ENCODE measurements around the gene TPSB2.
"Not testable (repeated sequence)": the region's sequence is repeated elsewhere in the genome, so short reads cannot be mapped to it uniquely, and the experiment has no call there.

Gene TPSB2

DNA sequence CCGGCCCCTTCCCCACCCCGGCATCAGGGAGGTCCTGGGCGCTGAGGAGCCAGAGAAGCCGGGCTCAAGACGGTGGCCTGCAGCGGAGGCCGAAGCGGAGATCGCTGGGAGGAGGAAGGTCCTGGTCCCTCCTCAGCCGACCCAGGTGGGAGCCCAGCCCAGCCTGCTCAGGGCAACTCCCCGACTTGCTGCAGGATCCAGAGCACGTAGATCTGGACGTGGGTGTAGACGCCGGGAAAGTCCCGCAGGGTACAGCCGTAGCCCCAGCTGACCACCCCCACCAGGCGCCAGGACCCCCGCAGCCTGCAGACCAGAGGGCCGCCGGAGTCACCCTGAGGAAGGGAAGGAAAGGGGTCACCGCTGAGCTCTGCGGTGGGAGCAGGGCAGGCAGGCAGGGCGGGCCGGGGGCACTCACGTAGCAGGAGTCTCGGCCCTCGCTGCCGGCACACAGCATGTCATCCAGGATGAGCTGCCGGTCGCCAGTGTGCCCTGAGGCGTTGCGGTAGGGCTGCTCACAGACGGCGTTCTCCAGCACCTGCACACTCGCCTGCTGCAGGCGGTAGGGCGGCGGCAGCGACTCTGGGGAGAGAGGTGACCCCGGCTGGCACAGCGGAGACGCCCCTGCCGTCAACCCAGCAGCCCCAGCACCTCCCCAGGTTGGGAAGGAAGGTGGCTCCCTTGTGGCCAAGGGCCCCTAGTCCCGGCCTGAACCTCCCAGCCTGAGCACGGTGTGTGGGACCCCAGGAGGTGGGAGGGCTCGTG lies 31.3 kb upstream of the TPSB2 start:
- no peak for DNase-seq (ENCODE audit: low read depth)

DNA sequence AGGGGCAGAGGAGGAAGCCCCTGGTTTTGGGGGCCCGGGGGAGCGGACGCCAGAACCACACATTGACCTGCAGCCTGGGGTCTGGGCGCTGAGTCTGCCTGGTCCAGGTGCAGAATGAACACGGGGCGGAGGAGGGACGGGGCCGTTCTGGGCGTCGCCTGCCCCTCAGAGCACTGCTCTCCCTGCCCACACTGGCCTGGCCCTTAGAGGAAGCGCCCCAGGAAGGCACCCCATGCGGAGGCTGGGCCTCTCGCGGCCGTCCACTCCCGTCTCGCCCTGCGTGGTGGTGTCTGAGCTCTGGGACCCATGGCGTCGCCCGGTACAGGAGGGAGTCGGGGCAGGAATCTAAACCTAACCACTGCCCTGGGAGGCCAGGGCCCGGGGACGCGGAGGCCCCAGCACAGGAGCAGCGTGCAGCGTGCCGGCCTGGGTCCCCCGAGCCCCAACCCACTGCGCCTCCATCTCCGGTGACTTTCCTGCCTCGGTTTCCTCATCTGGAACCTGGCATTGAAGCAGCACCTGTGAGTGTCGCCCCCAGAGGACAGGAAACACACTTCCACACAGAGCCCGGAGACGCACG lies 30.2 kb upstream of the TPSB2 start:
- no peak for DNase-seq (ENCODE audit: low read depth)

DNA sequence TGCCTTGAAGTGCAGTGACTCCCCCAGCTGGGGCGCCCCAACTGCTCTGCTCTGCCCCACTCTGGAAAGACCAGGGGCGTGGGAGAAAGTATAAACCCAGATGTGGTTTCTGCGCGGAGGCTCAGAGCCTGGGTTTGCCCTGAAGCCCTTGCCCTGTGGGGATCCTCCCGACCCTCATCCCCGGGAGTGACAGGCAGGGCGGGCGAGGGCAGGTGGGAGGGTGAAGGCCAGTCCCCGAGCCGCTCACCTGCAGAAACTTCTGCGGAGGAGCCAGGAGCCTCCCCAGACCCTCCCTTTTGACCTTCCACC lies 29.7 kb upstream of the TPSB2 start:
- no peak for DNase-seq (ENCODE audit: low read depth)

DNA sequence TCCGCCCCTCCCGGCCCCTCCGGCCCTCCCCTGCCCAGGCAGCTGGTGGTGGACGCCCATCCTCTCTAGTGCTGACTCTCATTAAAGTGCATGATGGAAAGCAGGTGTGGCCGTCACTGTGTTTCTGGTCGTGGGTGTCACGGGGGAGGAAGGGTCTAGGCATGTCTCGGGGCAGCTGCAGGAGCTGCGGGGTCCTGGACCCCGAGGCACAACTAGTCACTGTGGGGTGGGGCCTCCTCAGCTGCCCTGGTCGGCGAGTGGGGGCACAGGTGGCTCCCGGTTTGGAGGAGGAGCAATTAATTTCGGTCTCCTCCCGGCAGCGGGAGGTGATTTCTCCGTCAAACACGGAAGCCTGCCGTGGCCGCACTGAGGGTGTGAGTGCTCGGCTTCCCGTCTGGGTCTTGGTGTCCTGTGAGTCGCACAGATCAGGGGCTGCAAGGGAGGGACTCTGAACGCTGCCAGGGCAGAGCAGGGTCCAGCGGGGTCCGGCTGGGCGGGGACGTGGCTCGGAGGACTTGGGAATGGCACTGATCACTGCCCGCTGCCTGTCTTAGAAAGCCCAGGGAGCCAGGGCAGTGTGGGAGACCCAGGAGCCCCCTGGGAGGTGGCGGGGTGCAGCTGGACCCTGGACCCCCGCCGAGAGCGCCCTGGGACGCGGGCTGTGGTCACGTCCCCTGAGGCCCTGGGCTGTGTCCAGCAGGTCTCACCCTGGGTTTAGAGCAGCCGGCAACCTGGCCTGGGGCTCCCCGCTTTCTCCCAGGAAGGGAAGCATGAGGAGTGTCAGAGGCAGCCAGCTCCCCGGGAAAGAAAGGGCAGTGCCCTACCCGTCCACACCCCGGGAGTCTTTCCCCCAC lies 29.1 kb upstream of the TPSB2 start:
- no peak for DNase-seq (ENCODE audit: low read depth)

DNA sequence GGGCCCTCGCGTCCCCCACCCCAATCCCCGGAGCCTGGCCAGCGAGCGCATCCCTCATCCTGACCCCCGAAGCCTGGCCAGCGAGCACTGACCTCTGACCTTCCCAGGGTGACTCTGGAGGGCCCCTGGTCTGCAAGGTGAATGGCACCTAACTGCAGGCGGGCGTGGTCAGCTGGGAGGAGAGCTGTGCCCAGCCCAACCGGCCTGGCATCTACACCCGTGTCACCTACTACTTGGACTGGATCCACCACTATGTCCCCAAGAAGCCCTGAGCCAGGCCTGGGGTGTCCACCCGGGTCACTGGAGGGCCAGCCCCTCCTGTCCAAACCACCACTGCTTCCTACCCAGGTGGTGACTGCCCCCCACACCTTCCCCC lies 28.2 kb upstream of the TPSB2 start:
- DNase-seq (ENCODE audit: low read depth): no peak

DNA sequence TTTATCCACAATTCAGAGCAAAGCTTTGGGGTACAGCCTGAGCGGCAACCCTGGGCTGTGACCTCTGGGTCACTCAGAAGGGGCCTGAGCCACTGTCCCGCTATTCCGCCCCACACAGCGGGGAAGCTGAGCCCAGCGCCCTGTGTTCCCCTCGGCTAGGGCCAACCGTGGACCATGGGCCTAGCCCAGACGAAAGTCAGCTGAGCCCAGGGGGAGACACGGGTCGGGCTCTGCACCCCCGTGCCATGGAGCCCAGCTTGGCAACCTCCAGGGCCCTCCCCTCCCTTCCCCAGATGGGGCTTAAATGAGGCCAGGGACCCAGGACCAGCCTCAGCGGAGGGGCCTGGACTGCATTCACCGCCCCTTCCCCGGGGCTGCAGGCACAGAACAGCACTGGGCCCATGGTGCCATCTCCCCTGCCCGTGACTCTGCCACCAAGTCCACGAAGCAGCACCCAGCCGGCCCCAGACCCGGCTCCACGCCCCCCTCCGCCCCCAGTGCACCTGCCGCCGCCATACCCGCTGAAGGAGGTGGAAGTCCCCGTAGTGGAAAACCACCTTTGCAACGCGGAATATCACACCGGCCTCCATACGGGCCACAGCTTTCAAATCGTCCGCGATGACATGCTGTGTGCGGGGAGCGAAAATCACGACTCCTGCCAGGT lies 27.7 kb upstream of the TPSB2 start:
- no peak for DNase-seq (ENCODE audit: low read depth)

DNA sequence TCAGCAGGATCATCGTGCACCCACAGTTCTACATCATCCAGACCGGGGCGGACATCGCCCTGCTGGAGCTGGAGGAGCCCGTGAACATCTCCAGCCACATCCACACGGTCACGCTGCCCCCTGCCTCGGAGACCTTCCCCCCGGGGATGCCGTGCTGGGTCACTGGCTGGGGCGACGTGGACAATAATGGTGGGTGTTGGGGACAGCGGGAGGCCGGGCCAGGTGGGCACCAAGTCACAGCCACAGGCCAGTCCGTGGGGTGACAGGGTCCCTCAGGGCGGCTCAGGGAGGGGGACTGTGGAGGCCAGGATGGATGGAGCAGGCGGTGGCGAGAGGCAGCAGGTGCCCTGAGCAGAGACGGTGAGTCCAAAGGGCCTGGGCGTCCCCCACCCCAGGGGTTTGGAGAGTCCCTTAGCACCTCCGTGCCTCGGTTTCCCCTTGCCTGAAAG lies 26.9 kb upstream of the TPSB2 start:
- no peak for DNase-seq (ENCODE audit: low read depth)

DNA sequence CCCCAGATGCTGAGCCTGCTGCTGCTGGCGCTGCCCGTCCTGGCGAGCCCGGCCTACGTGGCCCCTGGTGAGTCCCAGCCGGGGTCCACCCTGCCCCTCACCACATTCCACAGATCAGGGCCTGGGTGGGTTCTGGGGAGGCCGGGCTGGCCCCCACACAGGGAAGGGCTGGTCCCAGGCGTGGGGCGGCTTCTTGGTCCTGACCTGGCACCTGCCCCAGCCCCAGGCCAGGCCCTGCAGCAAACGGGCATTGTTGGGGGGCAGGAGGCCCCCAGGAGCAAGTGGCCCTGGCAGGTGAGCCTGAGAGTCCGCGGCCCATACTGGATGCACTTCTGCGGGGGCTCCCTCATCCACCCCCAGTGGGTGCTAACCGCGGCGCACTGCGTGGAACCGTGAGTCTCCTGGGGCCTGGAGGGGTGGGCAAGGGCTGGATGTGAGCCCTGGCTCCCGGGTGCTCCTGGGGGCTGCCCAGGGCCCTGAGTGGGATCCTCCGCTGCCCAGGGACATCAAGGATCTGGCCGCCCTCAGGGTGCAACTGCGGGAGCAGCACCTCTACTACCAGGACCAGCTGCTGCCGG lies 26.4 kb upstream of the TPSB2 start:
- not testable (repeated sequence) for DNase-seq (ENCODE audit: low read depth)

DNA sequence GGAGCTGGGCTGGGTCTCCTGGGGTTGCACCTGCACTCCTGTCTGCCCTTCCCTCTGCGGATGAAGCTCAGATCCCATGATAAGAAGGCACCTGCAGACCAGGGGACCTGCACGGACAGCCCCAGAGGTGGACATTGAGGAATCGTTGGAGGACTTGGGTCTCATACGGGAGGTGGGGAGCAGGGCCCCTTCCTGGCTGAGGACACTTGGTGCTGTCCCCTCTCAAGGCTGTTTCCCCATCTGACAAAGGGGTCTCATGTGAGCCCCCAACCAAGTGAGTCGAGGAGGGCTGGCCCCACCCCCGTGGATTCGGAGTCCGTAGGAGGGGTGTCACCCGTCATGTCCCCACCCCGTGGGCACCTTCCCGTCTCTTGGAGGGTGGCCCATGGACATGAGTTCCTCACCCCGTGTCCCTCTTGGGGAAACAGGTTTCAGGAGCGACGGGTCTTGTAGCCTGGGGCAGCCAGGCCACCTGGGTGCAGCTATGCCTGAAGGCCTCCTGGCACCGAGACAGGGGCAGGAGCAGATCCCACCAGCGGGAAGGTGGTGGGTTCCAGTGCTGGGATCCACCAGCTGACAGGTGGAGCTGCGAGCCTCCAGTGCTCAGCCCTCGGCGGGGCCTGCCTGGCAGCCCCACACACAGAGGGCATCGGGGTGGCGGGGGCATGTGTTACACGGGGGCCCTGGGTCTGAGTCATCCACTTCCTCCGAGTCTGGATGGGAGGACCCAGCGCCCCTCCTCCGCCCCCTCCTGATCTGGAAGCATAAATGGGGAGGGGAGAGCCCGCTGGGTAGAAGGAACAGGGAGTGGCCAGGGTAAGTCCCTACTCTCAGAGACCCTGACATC lies 25.5 kb upstream of the TPSB2 start, which contains the start of gene TPSD1:
TPSD1 (plus strand) TSS at position 794 of the 847 bp plus-strand sequence. CDS start 212 bp downstream, outside the sequence.
- not testable (repeated sequence) for DNase-seq (ENCODE audit: low read depth)

DNA sequence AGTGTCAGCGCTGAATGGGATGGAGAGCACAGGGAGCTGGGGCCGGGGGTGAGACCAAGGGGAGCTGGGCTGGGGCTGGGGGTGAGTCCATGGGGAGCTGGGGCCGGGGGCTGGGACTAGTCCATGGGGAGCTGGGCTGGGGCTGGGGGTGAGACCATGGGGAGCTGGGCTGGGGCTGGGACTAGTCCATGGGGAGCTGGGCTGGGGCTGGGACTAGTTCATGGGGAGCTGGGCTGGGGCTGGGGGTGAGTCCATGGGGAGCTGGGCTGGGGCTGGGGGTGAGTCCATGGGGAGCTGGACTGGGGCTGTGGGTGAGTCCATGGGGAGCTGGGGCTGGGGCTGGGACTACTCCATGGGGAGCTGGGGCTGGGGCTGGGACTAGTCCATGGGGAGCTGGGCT lies 24.8 kb upstream of the TPSB2 start:
- DNase-seq (ENCODE audit: low read depth): not testable (repeated sequence)

DNA sequence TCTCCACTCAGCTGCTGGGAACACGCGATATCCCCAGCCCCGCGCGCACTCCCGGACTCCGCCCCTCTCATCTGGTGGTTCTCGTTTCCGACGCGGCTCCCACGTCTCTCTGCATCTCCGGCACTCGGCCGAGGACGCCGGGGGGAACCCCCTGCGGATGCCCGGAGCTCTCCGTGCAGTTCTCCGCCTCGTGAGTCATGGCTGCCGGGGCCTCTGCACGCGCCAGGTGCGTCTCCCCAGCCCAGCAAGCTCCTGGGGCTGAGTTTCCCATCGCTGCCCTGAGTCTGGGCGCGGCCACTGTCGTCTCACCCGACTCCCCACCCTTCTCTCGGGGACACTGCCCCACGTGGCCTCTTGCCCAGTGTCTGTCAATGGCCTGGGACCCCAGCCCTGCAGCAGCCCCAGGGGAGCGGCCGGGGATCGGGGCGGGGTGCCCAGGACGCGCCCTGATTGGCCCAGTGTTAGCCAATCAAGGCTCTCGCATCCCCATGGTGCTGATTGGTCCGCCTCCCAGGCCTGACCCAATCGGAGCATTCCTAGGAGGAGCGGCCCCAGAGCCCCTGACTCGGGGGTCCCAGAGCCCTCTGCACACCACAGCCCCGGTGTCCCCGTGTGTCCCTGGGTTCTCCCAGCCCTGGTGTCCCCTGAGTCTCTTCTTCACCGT lies 23.8 kb upstream of the TPSB2 start:
- not testable (repeated sequence) for DNase-seq (ENCODE audit: low read depth)

DNA sequence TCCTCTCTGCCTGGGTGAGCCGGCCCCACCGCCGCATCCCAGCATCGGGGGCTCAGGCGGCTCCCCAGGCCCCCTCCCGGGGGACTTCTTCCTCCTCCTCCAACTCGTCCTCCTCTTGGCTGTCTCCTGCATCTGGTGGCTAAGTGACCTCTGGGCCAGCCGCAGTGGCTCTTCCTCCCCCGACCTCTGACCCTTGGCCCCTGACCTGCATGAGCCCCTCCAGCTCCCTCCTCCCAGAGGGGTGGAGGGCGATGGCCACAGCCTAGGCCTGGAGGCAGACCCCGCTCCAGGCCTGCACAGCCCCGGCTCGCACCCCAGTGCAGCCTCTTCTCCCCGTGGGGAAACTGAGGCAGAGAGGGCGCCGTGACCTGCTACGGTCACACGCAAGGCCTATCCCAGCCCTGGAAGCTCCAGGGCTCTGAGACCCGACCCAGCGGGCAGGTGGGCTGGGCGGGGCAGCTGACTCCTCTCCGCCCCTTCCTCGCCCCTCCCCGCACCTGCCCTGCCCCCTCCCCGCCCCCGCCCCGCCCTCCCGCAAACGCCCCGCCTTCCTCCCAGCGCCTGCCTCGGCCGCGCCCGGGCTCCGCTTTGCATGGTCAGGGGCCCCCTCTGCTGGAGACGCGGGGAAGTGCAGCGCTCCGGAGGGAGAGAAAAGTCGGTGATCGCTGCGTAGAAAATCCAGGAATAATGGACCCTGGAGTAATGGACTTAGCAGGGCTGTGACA lies 19.2 kb upstream of the TPSB2 start:
- DNase-seq (ENCODE audit: low read depth): not testable (repeated sequence)

DNA sequence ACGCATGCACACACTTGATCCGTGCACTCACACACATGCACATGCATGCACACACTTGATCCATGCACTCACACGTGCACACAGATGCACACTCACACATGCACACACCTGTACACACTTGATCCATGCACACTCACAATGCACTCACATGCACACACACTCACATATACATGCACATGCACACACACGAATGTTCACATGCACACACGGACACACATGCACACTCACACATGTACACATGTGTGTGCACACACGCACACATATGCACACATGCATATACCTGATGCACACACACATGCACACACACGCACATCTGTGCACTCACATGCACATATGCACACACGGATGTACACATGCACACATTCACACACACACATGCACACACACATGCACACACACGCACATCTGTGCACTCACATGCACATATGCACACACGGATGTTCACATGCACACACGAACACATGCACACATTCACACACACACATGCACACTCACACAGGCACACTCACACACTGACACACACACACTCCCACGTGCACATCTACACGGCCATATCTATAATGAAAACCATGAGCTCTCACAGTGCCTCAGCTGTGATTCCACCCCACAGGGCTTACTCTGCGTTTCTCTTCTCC lies 18.0 kb upstream of the TPSB2 start:
- DNase-seq (ENCODE audit: low read depth): not testable (repeated sequence)

DNA sequence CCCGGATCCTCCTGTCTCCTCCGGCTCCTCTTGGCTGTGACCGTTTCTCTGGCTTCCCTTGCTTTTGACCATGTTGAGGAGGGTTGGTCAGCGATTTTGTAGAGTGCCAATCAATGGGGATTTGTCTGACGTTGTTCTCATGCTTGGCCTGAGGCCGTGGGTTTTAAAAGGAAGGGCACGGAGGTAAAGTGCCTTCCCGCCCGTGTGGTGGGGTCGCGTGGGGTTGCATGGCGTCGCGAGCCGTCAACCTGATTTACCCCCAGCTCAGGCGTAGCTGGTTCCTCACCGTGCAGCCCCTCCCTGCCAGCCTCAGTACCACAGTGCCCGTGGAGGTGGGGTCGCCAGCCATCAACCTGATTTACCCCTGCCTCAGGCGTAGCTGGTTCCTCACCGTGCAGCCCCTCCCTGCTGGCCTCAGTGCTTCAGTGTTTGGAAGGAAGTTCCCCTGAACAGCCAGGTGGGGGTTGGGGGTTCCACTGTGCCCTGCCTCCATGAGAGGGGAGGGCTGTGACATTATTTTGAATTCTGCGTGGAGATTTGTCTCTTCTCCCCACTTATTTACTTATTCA lies 15.6 kb upstream of the TPSB2 start:
- no peak for DNase-seq (ENCODE audit: low read depth)

DNA sequence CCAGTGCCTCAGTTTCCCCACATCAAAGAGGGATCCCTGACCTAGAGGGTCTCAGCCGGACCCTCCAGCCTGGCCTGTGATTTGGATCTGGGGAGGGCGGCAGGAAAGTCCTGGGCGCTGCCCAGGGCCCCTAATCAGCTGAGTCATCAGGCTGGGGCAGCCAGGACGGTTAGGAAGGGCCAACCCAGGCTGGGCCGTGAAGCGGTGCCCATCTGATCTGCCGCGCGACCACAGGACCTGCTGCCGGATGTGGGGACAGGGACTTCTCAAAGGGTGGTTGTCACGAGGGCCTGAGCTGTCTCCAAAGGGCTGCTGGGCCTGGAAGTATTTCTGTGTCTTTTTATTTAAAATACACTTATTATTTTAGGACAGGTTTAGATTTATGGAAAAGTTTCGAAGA lies 14.9 kb upstream of the TPSB2 start:
- no peak for DNase-seq (ENCODE audit: low read depth)

DNA sequence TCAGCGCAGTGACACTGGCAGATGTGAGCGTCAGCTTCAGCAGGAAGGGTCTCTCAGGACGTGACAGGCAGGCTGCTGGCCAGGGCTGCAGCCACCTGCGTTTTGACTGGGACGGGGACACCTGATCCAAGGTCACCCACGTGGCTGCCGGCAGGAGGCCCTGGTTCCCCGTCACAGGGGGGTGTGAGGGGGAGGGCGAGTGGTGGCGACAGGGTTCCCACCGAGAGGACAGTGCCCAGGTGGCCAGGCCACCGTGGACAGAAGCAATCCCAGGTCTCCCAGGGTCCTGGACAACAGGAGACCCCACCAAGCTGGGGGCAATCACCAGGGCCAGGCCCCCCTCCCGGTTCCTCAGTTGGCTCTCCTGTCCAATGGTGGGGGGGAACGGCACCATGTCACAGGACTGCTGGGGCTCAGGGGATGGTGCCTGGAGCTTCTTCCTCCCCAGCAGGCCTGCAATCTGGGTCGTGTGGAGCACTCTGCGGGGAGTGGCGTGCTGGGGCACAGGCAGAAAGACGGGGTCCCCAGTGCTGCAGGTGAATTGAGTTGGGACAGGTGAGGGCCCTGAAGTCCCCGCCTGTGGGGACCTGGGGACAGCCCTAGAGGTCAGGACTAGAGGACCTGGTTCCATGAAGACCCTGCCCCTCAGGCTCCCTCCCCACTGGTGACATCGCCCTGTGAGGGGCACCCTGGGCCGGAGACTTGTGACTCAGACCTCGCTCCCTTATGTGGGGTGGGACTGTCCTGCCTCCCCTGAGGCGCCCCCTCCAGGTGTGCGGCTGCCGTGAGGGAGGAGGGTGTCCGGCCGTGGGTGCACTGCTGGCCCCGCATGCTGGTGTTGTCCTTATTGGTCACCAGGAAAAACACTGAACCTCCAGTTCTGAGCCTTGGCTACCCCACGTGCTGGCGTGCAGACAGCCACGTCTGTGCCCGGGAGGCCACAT lies 14.2 kb upstream of the TPSB2 start:
- not testable (repeated sequence) for DNase-seq (ENCODE audit: low read depth)

DNA sequence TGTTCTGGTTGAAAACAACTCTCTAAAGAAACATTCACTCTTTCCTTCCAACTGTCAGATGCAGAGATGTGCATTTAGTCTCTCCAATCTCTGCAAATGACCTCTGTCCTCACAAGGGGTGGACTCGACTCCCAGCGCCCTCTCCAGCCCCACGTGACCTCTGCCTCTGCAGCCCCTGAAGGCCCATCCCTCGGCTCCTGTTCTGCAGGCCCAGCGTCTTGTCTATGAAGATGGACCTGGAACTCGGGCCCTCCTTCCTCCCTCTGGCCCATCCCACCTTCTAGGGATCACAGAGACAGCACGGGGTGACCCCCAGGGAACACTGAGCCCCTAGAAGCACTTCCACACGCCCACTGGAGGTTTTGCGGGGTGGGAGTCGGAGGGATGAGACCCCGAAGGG lies 13.4 kb upstream of the TPSB2 start:
- not testable (repeated sequence) for DNase-seq (ENCODE audit: low read depth)

DNA sequence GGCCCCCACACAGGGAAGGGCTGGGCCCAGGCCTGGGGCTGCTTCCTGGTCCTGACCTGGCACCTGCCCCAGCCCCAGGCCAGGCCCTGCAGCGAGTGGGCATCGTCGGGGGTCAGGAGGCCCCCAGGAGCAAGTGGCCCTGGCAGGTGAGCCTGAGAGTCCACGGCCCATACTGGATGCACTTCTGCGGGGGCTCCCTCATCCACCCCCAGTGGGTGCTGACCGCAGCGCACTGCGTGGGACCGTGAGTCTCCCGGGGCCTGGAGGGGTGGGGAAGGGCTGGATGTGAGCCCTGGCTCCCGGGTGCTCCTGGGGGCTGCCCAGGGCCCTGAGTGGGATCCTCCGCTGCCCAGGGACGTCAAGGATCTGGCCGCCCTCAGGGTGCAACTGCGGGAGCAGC lies 11.1 kb upstream of the TPSB2 start:
- DNase-seq (ENCODE audit: low read depth): not testable (repeated sequence)

All from amniotic epithelial cell (primary cell).